Esophagus muscularis mucosa (tissue), 4 donors: ENCODE results near the gene FGF19.

ENCODE experiments used
- EP300 ChIP-seq: sonication (generic); formaldehyde crosslinking; IDR thresholded peaks from one replicate; pipeline ENCODE4 v1.6.1; 2017; ENCODE audit warnings: antibody characterized with exemption
- POLR2A ChIP-seq: fragments of 450-650 bp; IDR thresholded peaks from one replicate; pipeline ENCODE4 v1.6.1; 2017; ENCODE audit warnings: antibody characterized with exemption, moderate library complexity, mild to moderate bottlenecking, low read depth
- POLR2AphosphoS5 ChIP-seq, 2 donors: sonication (generic); formaldehyde crosslinking; IDR thresholded peaks; one replicate each; pipeline ENCODE4 v1.6.1; 2017; ENCODE audit warnings: antibody characterized with exemption in 2 of 2
- TF ChIP-seq, protein P1 (sequence below), 3 experiments: fragments of 200-600 bp in 2 of 3; fragments of 450-650 bp in 1 of 3; sonication (generic) in 2 of 3; IDR thresholded peaks; one replicate each; pipeline ENCODE4 v1.5.1; 2017 to 2019; ENCODE audit warnings: antibody characterized with exemption in 3 of 3, mild to moderate bottlenecking in 2 of 3, moderate library complexity in 1 of 3

DNA sequence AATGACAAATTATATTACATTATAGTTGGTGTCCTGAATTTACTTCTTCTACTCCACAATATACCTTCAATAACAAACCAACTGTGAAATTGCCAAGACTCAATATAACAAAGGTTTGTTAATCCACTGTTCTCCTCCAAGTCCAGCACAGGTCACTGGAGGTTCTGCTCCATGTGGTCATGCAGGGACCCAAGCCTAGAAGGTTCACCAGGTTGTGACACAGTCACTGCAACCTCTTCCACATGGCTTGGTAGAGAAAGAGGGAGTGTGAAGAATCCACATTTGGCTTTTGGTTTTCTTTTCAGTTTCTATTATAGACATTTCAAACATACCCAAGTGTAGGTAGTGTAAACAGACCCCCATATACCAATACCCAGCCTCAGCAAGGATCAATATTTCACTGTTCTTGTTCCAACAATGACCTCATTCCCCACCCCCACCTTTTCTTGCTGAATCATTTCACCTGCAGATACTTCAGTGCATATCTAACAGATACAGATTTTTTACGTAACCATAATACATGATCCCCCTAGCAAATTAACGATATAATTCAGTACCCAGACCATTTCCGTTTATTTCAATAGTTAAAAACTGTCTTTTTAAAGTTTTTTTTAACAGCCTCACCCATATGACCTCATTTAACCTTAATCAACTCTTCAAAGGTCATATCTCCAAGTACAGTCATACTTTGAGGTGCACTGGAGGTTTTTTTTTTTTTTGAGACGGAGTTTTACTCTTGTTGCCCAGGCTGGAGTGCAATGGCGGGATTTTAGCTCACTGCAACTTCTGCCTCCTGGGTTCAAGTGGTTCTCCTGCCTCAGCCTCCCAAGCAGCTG, 14.1 kb downstream of the FGF19 start:
- TF ChIP-seq POLR2AphosphoS5 (IDR thresholded peaks at IDR 0.05) = no peak
- TF ChIP-seq, protein P1, sequence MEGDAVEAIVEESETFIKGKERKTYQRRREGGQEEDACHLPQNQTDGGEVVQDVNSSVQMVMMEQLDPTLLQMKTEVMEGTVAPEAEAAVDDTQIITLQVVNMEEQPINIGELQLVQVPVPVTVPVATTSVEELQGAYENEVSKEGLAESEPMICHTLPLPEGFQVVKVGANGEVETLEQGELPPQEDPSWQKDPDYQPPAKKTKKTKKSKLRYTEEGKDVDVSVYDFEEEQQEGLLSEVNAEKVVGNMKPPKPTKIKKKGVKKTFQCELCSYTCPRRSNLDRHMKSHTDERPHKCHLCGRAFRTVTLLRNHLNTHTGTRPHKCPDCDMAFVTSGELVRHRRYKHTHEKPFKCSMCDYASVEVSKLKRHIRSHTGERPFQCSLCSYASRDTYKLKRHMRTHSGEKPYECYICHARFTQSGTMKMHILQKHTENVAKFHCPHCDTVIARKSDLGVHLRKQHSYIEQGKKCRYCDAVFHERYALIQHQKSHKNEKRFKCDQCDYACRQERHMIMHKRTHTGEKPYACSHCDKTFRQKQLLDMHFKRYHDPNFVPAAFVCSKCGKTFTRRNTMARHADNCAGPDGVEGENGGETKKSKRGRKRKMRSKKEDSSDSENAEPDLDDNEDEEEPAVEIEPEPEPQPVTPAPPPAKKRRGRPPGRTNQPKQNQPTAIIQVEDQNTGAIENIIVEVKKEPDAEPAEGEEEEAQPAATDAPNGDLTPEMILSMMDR (IDR thresholded peaks at IDR 0.05) = no peak
- TF ChIP-seq POLR2A = no peak
- no peak for TF ChIP-seq EP300
